K562 (cell line): ENCODE measurements around the gene RBBP5. TPM values are rescaled to one million over a fixed set of nuclear protein-coding genes. Genes with fewer than 3 reads are reported as not detected.

Experiments
- ATAC-seq: fragments of 200-7000 bp; cut with Tn5 transposase; 3 replicates; pipeline ENCODE4 v1.9.1; 2020; ENCODE audit warnings: moderate library complexity
- BruUV-seq: library from RNA; stranded (reverse); fragments of 400-500 nt; replicated peaks from 2 replicates; lab custom pipeline; 2021; lab: Mats Ljungman, UMichigan
- CTCF ChIA-PET: fragments of 300-600 bp; formaldehyde crosslinking; extraction: SDS; loops from one replicate; lab custom pipeline; 2021; ENCODE audit warnings: low intra/inter-chr PET ratio; lab: Yijun Ruan, JAX
- POLR2A ChIA-PET: fragments of 300-600, 350-650 bp; sonication (Branson Sonifier 250); formaldehyde crosslinking; extraction: SDS; loops from one replicate; lab custom pipeline; 2021; ENCODE audit warnings: antibody characterized with exemption, inconsistent platforms; lab: Yijun Ruan, JAX
- DNase-seq, 4 experiments: peaks; one replicate each; pipeline versions ENCODE4 v3.0.0 to v3.0.0-alpha.2; 2011 to 2018; ENCODE audit warnings: low spot score in 3 of 4, mixed read lengths in 3 of 4; ENCODE audit errors: extremely low read depth in 1 of 4
- FAIRE-seq: peaks from 2 replicates; lab custom pipeline; 2011; peaks lifted over from hg19 to GRCh38; lab: Jason Lieb, UNC
- H2AFZ ChIP-seq: 2 replicates; pipeline ENCODE4 v1.6.0; 2011; ENCODE audit warnings: low read depth, low read length, control low read depth, inconsistent platforms
- H3K27ac ChIP-seq: fragments of 200-600 bp; 3 replicates; pipeline ENCODE4 v1.8.0; 2011; ENCODE audit warnings: low read depth, mild to moderate bottlenecking, control low read depth, inconsistent platforms, low read length, moderate library complexity, mixed read lengths; ENCODE audit errors: extremely low read depth
- H3K27me3 ChIP-seq, 2 experiments: fragments of 300-600 bp in 1 of 2; 2 replicates in 1 of 2; 3 replicates in 1 of 2; pipeline versions ENCODE4 v1.6.0 to v1.8.0; 2011; ENCODE audit warnings: inconsistent platforms in 2 of 2, low read length in 2 of 2, mild to moderate bottlenecking in 1 of 2, mixed read lengths in 1 of 2, moderate library complexity in 1 of 2; ENCODE audit not compliant: control insufficient read depth in 2 of 2, insufficient read depth in 2 of 2
- H3K36me3 ChIP-seq: fragments of 300-600 bp; 3 replicates; pipeline ENCODE4 v1.8.0; 2011; ENCODE audit warnings: mild to moderate bottlenecking, low read length, inconsistent platforms; ENCODE audit not compliant: control insufficient read depth, insufficient read depth
- H3K4me1 ChIP-seq, 2 experiments: fragments of 200-600 bp in 1 of 2; replicated peaks in 1 of 2; 2 replicates in 1 of 2; 3 replicates in 1 of 2; pipeline versions ENCODE4 v1.5.1 to v1.8.0; 2011; ENCODE audit warnings: inconsistent platforms in 2 of 2, low read length in 2 of 2, mild to moderate bottlenecking in 1 of 2, mixed read lengths in 1 of 2, moderate library complexity in 1 of 2; ENCODE audit not compliant: control insufficient read depth in 2 of 2, insufficient read depth in 2 of 2
- H3K4me2 ChIP-seq: 2 replicates; pipeline ENCODE4 v1.6.1; 2011; ENCODE audit warnings: low read length, control low read depth, inconsistent platforms, mixed read lengths; ENCODE audit not compliant: insufficient read depth
- H3K4me3 ChIP-seq: fragments of 200-600 bp; sonication (generic), shearing (Covaris generic); 2 replicates; pipeline ENCODE4 v1.5.1; 2016; ENCODE audit warnings: control low read depth, inconsistent platforms
- H3K79me2 ChIP-seq: fragments of 200-600 bp; 3 replicates; pipeline ENCODE4 v1.8.0; 2011; ENCODE audit warnings: low read length, inconsistent platforms; ENCODE audit not compliant: control insufficient read depth, insufficient read depth
- H3K9ac ChIP-seq, 2 experiments: 2 replicates each; pipeline versions ENCODE4 v1.6.0 to v1.6.1; 2011; ENCODE audit warnings: low read depth in 2 of 2, low read length in 2 of 2, control low read depth in 1 of 2, inconsistent platforms in 1 of 2, mild to moderate bottlenecking in 1 of 2, mixed read lengths in 1 of 2; ENCODE audit not compliant: insufficient read depth in 1 of 2
- H3K9me1 ChIP-seq: one replicate; pipeline ENCODE4 v1.6.0; 2011; ENCODE audit warnings: inconsistent platforms, mild to moderate bottlenecking, low read length, moderate library complexity; ENCODE audit not compliant: control insufficient read depth, insufficient read depth
- H3K9me3 ChIP-seq: replicated peaks from 2 replicates; pipeline ENCODE4 v1.5.1; 2011; ENCODE audit warnings: low read depth, low read length, inconsistent platforms; ENCODE audit not compliant: control insufficient read depth, insufficient read depth
- H4K20me1 ChIP-seq: replicated peaks from 2 replicates; pipeline ENCODE4 v1.6.1; 2011; ENCODE audit warnings: low read length, inconsistent platforms, mixed read lengths; ENCODE audit not compliant: control insufficient read depth, insufficient read depth
- BRCA1 ChIP-seq, 2 experiments: fragments of 450-650 bp in 1 of 2; sonication (generic) in 1 of 2; formaldehyde crosslinking in 1 of 2; IDR thresholded peaks; 2 replicates each; pipeline versions ENCODE4 v1.5.0 to v1.6.1; 2017 to 2020; ENCODE audit warnings: mild to moderate bottlenecking in 1 of 2, missing genetic modification reagents in 1 of 2
- CSDE1 ChIP-seq, 2 experiments: fragments of 450-650 bp; IDR thresholded peaks; 2 replicates each; pipeline ENCODE4 v1.6.1; 2016; ENCODE audit warnings: mild to moderate bottlenecking in 1 of 2
- MEF2A ChIP-seq: IDR thresholded peaks from 2 replicates; pipeline ENCODE4 v1.6.1; 2011; ENCODE audit warnings: low read depth, mild to moderate bottlenecking, low read length, moderate library complexity; ENCODE audit not compliant: control insufficient read depth
- NR0B1 ChIP-seq: fragments of 450-650 bp; IDR thresholded peaks from one replicate; pipeline ENCODE4 v1.6.1; 2018; ENCODE audit warnings: mild to moderate bottlenecking, moderate library complexity; ENCODE audit not compliant: partially characterized antibody
- PCBP2 ChIP-seq: fragments of 200-400 bp; formaldehyde crosslinking; IDR thresholded peaks from 2 replicates; pipeline ENCODE4 v1.6.1; 2018; ENCODE audit warnings: low read length, low read depth, mild to moderate bottlenecking, moderate library complexity; ENCODE audit not compliant: poor library complexity, severe bottlenecking
- PHF20 ChIP-seq: fragments of 450-650 bp; IDR thresholded peaks from 2 replicates; pipeline ENCODE4 v1.6.1; 2018; ENCODE audit not compliant: partially characterized antibody
- RBM15 ChIP-seq: fragments of 200-400 bp; formaldehyde crosslinking; IDR thresholded peaks from 2 replicates; pipeline ENCODE4 v1.6.1; 2018; ENCODE audit warnings: mild to moderate bottlenecking, low read length, moderate library complexity; ENCODE audit not compliant: insufficient read depth
- SAP30 ChIP-seq: fragments of 200-600 bp; sonication (generic); IDR thresholded peaks from 2 replicates; pipeline ENCODE4 v1.6.1; 2012; ENCODE audit warnings: borderline replicate concordance, low read depth, mild to moderate bottlenecking, moderate library complexity, low read length, control low read depth, inconsistent platforms; ENCODE audit not compliant: insufficient read depth, poor library complexity, severe bottlenecking
- STAT6 ChIP-seq: sonication (generic); formaldehyde crosslinking; IDR thresholded peaks from 2 replicates; pipeline ENCODE4 v1.8.1; 2023; ENCODE audit warnings: mild to moderate bottlenecking, missing genetic modification reagents
- TCF15 ChIP-seq: fragments of 250-450 bp; sonication (Bioruptor Pico); IDR thresholded peaks from 2 replicates; pipeline ENCODE4 v1.8.0; 2022; ENCODE audit warnings: moderate library complexity, mild to moderate bottlenecking, inconsistent platforms
- VEZF1 ChIP-seq: fragments of 200-800 bp; sonication (Bioruptor generic); IDR thresholded peaks from 2 replicates; pipeline ENCODE4 v1.6.1; 2017; ENCODE audit warnings: missing genetic modification characterization, missing compliant biosample characterization
- ZBTB17 ChIP-seq: fragments of 450-650 bp; formaldehyde crosslinking; IDR thresholded peaks from 2 replicates; pipeline ENCODE4 v1.4.0; 2020; ENCODE audit warnings: mild to moderate bottlenecking
- ZNF3 ChIP-seq: fragments of 250-450 bp; sonication (Bioruptor Pico); IDR thresholded peaks from 2 replicates; pipeline ENCODE4 v1.5.0; 2021; ENCODE audit warnings: mild to moderate bottlenecking, moderate library complexity
- ZNF717 ChIP-seq: fragments of 250-450 bp; sonication (Bioruptor Pico); IDR thresholded peaks from 2 replicates; pipeline ENCODE4 v1.5.0; 2021
- WGBS: fragments of 100-300 bp; shearing (Covaris generic); methylation state at CpG from one replicate; pipeline ENCODE4 v1.1.6; 2016; ENCODE audit warnings: low coverage, mixed read lengths; ENCODE audit not compliant: insufficient coverage; ENCODE audit errors: missing lambda C conversion rate; 5-methylcytosine and 5-hydroxymethylcytosine counted together
- in situ Hi-C: fragments of 300-500 bp; cut with MboI; formaldehyde crosslinking; loops from 4 replicates; pipeline ENCODE4 v1.15.0; 2018; ENCODE audit warnings: inconsistent platforms, mixed read lengths
- intact Hi-C: fragments of 100-400 bp; cut with micrococcal nuclease; formaldehyde crosslinking; loops from 2 replicates; pipeline ENCODE4 v1.14.2; 2022
- polyA plus RNA-seq, 8 experiments: library from polyadenylated mRNA; depleted of rRNA in 4 of 8; stranded (reverse) in 5 of 8; unstranded in 3 of 8; fragments of >200 nt; fragmentation: Nextera tagmentation in 2 of 8; fragmentation: Illumina TruSeq in 1 of 8; extraction: Ambion mirVana in 2 of 8; extraction: Trizol in 1 of 8; gene quantifications; 2 replicates each; pipeline versions ENCODE4 v1.2.1 to v1.2.3, GENCODE V29; 2011 to 2014; ENCODE audit warnings: inconsistent platforms in 1 of 8, missing spikeins in 1 of 8
- total RNA-seq, 7 experiments: library from RNA; depleted of rRNA in 6 of 7; stranded (reverse); fragments of >200 nt in 6 of 7; fragmentation: Illumina TruSeq in 2 of 7; extraction: Trizol in 2 of 7; gene quantifications; 2 replicates each; pipeline versions ENCODE4 v1.2.1 to v1.2.3, GENCODE V29; 2011 to 2021; ENCODE audit warnings: low replicate concordance in 1 of 7

Gene RBBP5
- total and polyA plus RNA-seq, 9 of the 15 experiments (the other 6 are each of a cell fraction or from before 2014, with no cell fraction given): 17.2 to 37.4 (median 28.4) TPM

- no TSS peak for BruUV-seq
- CTCF ChIA-PET: no interaction called here
- Histone ChIP-seq H3K36me3 (no peaks in the 10 kb centered on the region), H3K9me1 (no peaks in the 10 kb centered on the region), H3K4me3 (no peak overlapping the region), H3K9me3 (no peaks in the 10 kb centered on the region), H3K9ac (no peak overlapping the region), H4K20me1 (peaks cover 29% of the 10 kb centered on the region), H3K27ac (no peak overlapping the region), H3K4me2 (no peak overlapping the region), H2AFZ (no peak overlapping the region), H3K27me3 (peaks cover 50 to 84% of the 10 kb centered on the region in 2 experiments), H3K79me2 (no peaks in the 10 kb centered on the region), H3K4me1 (peaks cover 0 to 10% of the 10 kb centered on the region in 2 experiments; a peak in 2 of 5 replicates)
- DNase-seq (no peak), FAIRE-seq (no peak), ATAC-seq (no peak)
- WGBS: 2% methylated on average over 6 of the region's 6 CpGs
- POLR2A ChIA-PET: no interaction called here
- no peak for TF ChIP-seq PCBP2
- TF ChIP-seq VEZF1 (CRISPR knock-in tag): no peak
- no peak for TF ChIP-seq MEF2A
- TF ChIP-seq RBM15: no peak
- no peak for TF ChIP-seq STAT6
- no peak for TF ChIP-seq ZNF717
- TF ChIP-seq TCF15 (CRISPR knock-in tag): no peak
- TF ChIP-seq SAP30: no peak
- no peak for TF ChIP-seq ZNF3 (CRISPR knock-in tag)
- no peak for TF ChIP-seq NR0B1
- no peak for TF ChIP-seq BRCA1 (IDR thresholded peaks at IDR 0.05)
- TF ChIP-seq BRCA1 (CRISPR knock-in tag; IDR thresholded peaks at IDR 0.05): no peak
- TF ChIP-seq PHF20: no peak
- TF ChIP-seq ZBTB17: no peak
- no peak for TF ChIP-seq CSDE1 (IDR thresholded peaks at IDR 0.05)
- in situ Hi-C loops (no loop called here), intact Hi-C loops (no loop called here)
Measured at GRCh38 chr1:205056956-205057568, 64.7 kb downstream of the RBBP5 start.
